LHCN-M2 (cell line): ENCODE measurements around the gene DSTYK. TPM values are rescaled to one million over a fixed set of nuclear protein-coding genes. Genes with fewer than 3 reads are reported as not detected.
"Not testable (repeated sequence)": the region's sequence is repeated elsewhere in the genome, so short reads cannot be mapped to it uniquely, and the experiment has no call there.

Experiments
- DNase-seq: peaks from one replicate; pipeline ENCODE4 v3.0.0-alpha.2; 2012; ENCODE audit warnings: low read depth
- total RNA-seq: library from RNA; depleted of rRNA; stranded (reverse); fragments of >200 nt; gene quantifications from 2 replicates; pipeline ENCODE4 v1.2.3, GENCODE V29; 2014

Gene DSTYK
- total RNA-seq, 1 experiment from 2014 or later = 8.1 TPM

DNA sequence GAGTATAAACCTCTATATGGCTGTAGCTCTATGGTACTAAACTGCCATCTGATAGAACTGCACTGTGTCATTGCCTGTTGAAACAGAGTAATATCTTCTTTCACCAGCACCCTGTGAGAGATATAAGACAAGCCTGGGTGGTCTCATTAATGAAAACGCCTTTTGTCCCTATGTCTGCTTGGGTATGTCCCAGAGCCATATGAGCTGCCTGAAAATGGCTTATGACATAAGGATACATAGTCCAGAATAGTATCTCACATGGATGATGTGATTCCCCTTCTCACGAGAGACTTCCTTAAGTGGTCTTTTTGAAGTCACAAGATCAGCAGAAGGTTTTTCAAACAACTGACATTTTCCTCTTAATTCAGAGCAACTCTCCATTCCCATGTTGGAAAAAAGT lies 8.9 kb upstream of the DSTYK start:
- DNase-seq = no peak

DNA sequence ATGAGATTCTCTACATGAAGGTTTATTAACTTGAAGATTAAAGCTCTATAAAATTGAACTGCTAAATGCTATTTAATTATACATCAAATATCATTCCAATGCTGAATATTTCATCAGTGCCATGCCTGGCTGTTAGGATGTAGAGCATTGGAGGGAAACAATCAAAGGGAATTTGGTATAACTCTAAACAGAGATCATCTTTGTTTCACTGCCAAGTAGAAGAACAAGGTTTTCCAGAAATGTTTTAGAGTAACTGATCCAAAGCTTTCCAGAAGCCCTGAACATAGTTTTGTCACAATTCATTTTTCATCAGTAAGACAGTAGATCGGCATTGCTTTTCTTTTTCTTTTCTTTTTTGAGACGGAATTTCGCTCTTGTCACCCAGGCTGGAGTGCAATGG lies 5.9 kb upstream of the DSTYK start:
- no peak for DNase-seq

DNA sequence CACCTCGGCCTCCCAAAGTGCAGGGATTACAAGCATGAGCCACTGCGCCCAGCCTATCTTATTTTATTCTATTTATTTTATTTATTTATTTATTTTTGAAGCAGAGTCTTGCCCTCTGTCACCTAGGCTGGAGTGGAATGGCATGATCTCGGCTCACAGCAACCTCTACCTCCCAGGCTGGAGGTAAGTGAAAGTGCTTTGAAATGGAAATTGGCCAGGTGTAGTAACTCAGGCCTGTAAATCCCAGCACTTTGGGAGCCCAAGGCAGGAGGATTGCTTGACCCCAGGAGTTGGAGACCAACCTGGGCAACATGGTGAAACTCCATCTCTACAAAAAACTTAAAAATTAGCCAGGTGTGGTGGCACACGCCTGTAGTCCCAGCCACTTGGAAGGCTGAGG lies 5.1 kb upstream of the DSTYK start:
- no peak for DNase-seq

DNA sequence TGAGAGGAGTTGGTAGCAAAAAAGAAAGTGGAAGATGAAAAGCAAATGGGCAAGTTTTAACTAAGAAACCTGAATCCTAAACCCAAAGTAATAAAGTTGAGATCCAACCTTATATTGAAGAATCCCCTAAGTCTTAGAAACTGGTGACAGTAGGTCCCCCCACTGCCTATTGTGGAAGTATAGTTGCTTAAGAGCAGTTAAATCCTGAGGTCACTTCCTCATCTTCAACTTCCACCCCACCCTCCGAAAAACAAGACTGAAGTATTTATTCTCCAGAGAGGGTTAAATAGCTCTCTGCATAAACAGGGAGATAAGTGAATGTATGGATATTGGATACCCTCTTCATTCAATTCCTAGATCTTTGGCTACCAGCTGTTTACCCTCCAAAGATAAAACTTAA lies 3.3 kb upstream of the DSTYK start:
- DNase-seq = no peak

DNA sequence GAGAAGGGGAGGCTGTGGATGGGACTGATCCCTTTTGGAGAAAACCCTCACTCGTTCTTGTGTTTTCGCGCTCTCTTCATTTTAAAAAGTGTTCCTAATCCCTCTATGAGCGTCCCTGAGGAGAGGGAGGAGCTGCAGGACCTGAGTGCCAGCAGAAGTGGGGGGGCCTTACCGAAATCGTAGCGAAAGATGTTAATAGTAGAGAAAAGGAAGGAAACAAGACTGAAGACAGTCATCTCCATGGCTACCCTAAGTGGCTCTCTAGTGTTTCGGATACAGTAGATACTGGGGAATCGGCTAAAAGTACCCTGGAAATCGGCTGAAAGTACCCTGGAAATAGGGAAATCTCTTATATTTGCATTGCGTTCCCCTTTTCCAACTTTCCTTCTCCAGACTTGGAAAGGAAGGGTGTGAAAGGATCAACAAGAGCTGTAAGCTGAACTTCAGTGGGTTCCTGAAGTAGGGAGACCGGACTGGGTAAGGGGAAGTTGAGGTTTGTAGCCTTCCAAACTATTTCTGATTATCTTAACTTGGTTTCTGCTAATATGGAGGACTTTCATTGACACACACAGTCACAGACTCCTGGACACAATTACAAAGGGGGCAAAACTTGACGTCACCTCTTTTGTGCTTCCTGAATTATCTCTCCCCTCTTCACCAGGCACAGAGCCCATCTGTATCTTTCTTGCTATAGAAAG lies 486 bp upstream of the DSTYK start:
- no peak for DNase-seq

DNA sequence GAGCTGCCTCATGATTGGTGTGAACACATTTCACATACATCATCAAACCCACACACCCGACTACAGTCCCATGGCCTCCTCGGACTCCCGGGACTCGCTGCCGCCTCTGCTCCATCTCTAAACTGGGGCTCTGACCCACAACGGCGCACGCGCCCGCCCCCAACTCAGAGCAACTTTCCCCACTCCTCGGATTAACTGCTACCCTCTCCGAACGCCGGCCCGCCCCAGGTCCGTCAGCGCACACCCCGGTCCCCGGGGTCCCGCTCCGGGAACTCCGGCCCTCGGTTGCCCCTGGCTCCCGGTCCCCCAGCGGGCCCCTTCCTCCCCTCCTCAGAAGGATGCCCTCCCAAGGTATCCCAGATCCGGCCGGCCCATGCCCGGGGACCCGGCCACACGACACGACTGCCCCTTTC lies 740 bp downstream of the DSTYK start:
- no peak for DNase-seq

DNA sequence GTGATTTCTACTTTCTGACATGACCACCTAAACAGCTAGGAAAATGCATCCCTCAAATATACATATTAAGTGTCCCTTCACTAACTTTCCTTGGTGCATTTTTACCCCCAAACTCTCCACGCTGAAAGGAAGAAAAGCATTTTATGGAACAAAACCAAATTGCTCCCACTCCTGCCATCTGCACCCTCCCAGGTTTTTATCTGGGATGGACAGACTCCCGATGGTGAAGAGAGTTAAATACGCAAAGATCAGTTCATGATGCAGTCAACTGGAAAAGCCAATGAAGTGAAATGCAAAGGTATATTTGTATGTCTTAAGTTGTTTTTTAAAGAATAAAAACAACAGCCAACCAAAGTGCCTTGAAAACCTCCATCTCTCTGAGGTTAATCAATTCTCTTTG lies 2.7 kb downstream of the DSTYK start:
- no peak for DNase-seq

DNA sequence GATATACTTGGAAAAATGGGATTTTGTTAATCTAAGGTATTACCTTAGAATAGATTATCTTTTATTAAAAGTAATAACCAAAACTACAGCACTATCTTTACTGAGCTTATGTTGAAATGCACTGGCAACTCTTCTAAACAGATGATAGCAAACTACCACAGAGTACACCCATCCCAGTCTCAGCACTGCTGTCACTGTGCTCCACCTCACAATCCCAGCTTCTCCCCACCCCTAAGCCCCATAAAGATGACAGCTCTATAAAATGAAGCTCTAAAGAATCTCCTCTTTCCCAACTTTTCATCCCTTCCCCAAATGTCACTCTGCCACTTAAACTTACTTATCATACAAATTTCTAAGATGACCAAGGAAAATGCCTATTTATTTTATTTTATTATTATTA lies 6.4 kb downstream of the DSTYK start:
- DNase-seq = no peak

DNA sequence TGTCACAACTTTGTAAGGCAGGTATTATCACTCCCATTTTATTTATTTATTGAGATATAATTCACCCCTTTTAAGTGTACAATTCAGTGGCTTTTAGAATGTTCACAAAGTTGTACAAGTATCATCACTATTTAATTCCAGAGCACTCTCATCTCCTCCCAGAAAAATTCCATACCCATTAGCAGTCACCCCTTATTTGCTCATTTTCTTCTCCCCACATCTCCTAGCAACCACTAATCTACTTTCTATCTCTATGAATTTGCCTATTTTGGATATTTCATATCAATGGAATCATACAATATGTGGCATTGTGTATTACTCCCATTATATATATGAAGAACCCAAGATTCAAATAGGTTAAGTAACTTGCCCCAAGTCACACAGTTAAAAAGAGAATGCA lies 7.0 kb downstream of the DSTYK start:
- no peak for DNase-seq

DNA sequence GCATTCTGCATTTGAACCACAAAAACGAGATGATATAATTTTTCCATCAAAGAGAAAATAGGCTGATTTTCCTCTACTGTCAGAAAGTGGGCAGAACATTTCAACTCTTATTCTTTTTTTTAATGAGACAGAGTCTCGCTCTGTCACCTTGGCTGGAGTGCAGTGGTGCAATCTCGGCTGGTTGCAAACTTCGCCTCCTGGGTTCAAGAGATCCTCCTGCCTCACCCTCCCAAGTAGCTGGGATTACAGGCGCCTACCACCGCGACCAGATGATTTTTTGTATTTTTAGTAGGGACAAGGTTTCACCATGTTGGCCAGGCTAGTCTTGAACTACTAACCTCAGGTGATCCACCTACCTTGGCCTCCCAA lies 11.6 kb downstream of the DSTYK start:
- no peak for DNase-seq

DNA sequence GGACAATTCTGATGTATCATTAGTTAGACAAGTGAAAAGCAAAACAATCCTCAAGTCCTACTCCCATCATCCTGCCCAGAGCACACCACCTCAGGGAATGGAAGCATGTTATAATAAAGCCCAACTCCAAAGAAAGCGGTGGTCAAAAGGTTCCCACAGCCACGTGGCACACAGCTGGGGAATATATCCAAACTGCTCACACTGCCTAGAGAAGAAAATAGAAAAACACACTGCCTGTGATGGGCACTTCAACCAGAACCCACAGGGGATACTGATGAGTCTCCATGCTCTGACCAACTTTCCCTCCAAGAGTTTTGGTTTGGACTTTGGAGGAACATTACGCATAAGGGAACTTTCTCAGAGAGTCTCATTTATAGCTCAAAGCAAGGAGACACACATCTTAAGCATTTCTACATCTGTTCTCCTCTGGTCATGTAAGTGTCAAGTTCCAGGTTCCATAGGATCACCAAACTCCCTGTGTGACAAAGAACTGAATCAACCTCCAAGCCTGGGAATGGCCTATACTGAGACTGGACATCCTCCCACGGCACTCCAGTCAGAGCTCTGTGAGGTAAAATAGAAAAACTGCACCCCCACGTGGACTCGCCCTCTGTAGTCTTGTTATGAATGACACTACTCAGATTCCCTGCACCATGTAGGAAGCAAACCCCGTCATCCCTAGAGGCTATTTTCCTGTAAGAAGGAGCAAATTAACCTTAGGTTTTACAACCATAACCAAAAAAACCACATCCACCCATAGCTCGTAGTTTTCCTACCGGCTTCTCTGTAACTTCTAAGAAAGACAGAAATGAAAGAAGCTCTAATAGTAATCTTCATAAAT lies 12.2 kb downstream of the DSTYK start:
- DNase-seq = peak; percentile 52

DNA sequence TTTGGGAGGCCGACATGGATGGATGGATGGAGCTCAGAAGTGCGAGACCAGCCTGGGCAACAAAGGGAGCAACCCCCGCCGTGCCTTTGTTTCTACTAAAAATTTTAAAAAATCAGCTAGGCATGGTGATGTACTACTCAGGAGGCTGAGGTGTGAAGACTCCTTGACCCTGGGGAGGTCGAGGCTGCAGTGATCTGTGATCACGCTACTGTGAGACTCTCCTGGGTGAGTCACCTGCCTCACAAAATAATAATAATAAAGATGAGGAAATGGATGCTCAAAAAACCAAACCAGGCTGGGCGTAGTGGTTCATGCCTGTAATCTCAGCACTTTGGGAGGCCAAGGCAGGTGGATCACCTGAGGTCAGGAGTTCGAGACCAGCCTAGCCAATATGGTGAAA lies 19.2 kb downstream of the DSTYK start:
- DNase-seq = no peak

DNA sequence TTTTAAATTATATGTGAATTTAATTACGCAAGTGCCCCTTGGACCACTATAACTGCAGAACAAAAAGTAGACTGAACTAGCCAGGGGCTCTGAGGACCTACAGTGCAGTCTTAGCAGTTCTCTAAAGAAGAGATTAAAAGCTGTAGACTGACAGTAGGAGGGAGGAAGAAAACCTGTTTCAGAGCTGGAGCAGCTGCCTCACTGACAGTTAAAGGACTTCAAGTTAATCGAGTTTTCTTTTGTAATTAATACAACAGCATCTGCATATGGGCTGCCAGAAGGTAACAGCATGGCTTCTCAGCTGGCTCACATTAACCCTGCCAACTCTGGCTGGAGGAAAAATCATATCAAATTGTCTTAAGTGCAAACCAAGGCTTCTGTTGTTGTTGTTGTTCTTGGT lies 19.9 kb downstream of the DSTYK start:
- DNase-seq = no peak

DNA sequence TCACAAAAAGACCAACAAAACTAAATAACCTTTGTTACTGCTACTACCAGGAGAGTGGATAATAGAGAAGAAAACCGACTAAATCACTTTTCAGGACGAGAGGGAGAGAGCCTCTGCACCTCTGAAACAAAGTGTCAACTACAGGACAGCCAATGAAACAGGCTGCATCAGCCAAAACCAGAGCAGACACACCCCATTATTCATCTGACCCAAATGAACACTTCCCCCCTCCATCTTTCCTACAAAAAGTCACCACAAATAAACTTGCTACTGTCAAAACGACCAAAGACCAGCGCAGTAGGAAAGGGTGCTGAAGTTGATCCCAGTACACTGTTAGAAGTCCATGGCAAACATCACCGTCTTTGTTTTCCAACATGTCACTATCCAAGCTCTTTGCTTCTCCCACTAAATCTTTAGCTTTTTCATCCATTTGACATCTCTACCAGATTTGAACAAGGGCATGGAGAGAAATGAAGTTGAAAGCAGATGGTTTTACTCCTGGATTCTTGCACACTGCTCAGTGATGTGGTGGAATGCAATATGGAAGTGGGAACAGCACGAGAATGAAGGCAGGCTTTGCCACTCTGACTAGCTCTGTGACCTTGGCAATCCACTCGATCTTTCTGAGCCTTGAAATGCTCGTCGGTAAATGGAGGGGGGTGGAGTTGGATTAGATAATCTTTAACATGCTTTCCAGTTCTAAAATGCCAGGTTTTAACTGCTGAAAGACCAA lies 20.5 kb downstream of the DSTYK start:
- no peak for DNase-seq

DNA sequence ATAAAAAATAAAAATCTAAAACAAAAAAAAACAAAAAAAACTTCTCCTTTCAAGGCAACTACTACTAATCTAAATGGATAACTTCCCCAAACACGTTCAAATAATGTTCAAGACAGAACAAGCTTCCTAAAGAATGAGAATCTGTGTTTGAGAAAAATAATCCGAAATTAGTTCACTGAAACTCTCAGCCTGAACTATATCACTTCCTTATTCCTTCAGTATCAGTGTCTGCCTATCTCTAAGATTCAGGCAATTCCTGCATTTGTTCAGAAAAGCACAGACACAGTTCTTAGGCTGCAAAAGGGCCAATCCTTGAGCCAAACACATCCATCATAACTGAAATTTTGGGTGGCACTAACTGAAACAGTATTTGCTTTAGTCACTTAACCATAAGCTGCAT lies 22.4 kb downstream of the DSTYK start:
- no peak for DNase-seq

DNA sequence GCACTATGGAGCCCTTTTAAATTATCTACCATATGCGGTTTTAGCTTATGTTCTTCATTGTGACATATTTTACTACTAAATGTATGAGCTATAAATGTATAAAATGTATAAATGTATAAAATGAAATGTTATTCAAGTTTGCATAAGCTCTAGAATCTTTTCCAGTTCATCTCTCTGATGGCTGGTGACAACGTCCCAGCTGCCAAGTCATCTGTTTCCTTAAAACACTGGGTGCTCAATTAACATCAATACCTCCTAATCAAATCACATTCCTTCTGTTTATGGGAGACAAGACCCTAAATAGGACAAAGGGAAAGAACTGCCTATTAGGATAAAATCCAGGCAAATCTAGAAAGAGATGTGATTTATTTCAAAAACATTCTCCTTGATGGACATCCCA lies 22.9 kb downstream of the DSTYK start:
- no peak for DNase-seq

DNA sequence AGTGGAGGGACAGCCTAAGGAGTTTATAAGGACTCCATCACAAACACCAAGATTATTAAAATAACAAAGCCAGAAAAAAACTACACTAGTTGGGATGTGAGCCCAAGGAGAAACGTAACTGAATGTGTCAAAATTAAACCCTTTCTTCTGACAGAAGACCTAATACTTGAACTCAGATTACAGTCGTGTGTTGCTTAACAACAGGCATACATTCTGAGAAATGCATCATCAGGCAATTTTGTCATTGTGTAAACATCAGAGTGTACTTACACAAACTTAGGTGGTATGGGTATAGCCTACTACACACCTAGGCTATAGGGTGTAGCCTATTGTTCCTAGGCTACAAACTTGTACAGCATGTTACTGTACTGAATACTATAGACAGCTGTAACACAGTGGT lies 23.4 kb downstream of the DSTYK start:
- DNase-seq = no peak

DNA sequence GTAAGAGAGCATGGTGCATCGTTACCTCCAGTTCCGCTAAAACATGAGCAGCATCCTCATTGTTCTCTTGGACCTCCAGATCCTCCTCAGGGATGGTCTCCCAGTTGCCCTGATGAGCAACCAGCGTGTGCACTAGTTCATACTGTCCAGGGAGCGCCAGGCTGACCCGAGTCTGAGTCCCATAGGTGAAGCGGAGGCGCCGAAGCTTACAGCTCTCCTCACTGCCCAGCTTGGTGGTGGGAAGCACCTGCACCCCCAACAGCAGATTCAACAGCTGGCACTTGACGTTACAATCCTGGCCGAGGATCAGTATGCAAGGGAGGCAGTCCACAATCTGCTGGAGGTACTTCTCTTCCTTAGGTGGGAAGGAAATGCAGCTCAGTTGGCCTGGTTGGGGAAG lies 24.1 kb downstream of the DSTYK start:
- no peak for DNase-seq

DNA sequence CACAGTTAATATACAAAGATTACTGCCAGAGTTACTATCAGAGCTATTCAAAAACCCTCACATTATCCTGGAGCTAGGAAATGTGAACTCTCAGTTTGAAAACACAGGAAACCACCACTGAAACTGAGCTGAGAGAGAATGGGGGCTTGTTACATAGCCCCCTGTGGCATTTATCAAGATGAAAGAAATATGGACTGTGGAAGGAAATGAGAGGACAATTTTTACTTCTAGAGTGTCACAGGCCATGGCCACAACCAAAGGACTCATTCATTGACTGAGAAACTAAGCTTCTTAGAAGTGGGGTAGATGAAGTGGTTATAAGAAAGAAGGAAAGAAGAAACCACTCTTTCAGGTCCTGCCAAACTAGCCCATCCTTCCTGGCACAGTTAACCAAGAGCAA lies 25.3 kb downstream of the DSTYK start:
- no peak for DNase-seq

DNA sequence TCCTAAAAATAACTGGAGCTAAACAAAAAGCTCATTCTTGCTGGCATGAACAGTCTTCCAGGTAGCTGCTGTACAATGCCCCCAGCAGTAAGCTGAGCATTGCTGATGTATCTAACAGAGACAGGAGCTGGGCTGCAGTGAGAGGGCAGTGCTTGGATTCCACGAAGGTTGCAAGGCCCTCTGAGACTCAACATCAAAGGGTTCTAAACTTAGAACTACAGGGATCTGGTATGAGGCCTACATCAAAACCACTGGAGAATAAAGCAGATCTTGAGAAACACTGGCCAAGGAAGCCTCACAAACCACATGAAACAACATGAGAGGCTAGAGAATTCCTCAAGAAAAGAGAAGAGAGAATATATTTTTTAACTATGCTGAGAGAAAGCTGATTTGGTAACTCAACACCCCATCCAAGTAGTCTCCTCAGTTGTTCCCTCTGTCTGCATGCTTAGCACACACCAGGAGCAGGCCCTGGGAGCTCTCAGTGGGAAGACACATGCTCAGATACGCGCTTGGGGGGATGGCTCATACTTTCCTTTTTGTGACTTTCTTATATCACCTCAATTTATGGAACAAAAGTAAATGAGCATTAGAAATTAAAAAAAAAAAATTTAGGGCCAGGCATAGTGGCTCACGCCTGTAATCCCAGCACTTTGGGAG lies 27.7 kb downstream of the DSTYK start:
- peak; percentile 29 for DNase-seq

DNA sequence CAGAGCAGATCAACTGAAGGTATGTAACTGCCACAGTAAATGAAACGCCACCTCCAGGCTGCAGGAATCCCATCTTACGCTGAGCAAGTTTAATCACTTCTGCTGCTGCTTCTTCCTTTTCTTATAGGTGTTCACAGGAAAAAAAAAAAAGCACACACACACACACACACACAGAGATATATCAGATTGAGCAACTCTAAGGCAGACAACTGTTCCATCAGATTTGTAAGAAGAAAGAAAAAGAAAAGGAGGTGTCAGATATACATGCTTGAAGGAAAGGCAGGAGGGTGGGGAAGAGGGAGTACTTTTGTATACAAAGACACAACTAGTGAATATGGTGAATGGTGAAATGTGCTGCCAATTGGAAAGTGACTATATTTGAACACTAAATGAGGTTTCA lies 28.6 kb downstream of the DSTYK start:
- no peak for DNase-seq

DNA sequence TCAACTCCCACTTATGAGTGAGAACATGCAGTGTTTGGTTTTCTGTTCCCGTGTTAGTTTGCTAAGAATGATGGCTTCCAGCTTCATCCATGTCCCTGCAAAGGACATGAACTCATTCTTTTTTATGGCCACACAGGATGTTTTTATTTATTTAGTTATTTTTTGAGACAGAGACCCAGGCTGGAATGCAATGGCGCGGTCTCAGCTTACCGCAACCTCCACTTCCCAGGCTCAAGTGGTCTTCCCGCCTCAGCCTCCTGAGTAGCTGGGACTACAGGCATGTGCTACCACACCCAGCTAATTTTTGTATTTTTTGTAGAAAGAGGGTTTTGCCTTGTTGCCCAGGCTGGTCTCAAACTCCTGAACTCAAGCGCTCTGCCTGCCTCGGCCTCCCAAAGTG lies 31.2 kb downstream of the DSTYK start:
- not testable (repeated sequence) for DNase-seq
